IMR-90 (cell line): ENCODE results near the gene ELL.

Experiments
- BHLHE40 ChIP-seq: fragments of 150-350 bp; IDR thresholded peaks from 2 replicates; pipeline ENCODE4 v1.6.1; 2016; ENCODE audit warnings: mild to moderate bottlenecking, low read depth, low read length
- CEBPB ChIP-seq: IDR thresholded peaks from 2 replicates; pipeline ENCODE4 v1.6.1; 2012; ENCODE audit warnings: low read depth, low read length, improper control_type of control experiment
- FOS ChIP-seq: fragments of 150-350 bp; IDR thresholded peaks from 2 replicates; pipeline ENCODE4 v1.6.1; 2016; ENCODE audit warnings: low read depth, low read length
- MXI1 ChIP-seq: IDR thresholded peaks from 2 replicates; pipeline ENCODE4 v1.6.1; 2012; ENCODE audit warnings: low read depth, mild to moderate bottlenecking, low read length, moderate library complexity, borderline replicate concordance
- NFE2L2 ChIP-seq: fragments of 150-350 bp; IDR thresholded peaks from 2 replicates; pipeline ENCODE4 v1.6.1; 2016; ENCODE audit warnings: low read depth, mild to moderate bottlenecking, low read length
- POLR2A ChIP-seq: IDR thresholded peaks from 2 replicates; pipeline ENCODE4 v1.6.1; 2012; ENCODE audit warnings: mild to moderate bottlenecking, low read depth, low read length
- RAD21 ChIP-seq: IDR thresholded peaks from 2 replicates; pipeline ENCODE4 v1.6.1; 2012; ENCODE audit warnings: low read length, improper control_type of control experiment
- RCOR1 ChIP-seq: IDR thresholded peaks from 2 replicates; pipeline ENCODE4 v1.6.1; 2012; ENCODE audit warnings: mild to moderate bottlenecking, low read length, improper control_type of control experiment; ENCODE audit not compliant: insufficient replicate concordance
- RFX5 ChIP-seq: IDR thresholded peaks from 2 replicates; pipeline ENCODE4 v1.8.0; 2012; ENCODE audit warnings: low read depth, mild to moderate bottlenecking, low read length, moderate library complexity
- TF ChIP-seq, protein P1 (sequence below): conservative IDR thresholded peaks from 2 replicates; pipeline ENCODE4 v1.5.1; 2012; ENCODE audit warnings: mild to moderate bottlenecking, low read depth, low read length, improper control_type of control experiment
- TF ChIP-seq, protein P2 (sequence below): fragments of 150-350 bp; IDR thresholded peaks from 2 replicates; pipeline ENCODE4 v1.6.1; 2017; ENCODE audit warnings: mild to moderate bottlenecking, antibody characterized with exemption, low read length, low read depth

DNA sequence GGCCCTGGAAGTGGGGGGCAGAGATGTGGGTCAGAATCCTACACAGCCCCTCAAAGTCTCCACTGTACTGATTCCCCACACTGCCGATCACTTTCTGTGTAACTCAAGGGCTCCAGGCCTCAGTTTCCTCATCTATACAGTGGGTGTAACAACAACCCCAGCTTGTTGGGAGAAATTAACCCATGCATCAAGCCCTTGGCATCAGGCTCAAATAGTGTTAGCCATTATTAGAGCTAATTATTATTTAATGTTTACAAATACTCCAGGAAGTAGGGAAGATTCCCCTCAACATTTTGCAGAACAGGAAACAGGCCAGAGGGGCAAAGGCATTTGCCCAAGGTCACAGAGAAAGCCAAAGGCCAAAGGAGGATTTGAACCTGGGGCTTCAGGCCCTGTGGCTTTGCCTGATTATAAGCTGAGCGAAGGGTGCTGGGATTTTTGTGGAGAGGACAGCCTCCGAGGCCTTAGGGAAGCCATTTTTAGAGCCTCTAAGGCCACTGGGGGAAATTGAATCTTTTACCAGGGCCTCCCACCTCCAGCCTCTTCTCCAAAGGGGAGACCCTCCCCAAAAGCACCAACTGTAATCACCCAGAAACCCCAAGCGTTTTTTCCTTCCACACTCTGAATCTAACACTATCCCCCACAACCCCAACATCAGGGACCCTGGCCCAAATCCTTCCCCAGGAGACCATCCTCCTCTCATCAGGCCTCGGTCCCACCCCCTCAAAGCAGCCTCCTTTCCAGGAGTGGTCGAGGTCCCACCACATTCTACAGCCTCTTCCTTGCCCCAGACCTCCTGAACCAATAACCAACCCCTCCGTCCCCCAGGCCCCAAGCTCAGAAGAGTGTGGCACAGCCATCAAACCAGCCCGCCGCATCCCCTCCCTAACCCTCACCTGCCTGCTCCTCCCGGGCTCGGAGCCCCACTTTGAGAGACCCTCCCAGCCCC is 20.4 kb upstream of the ELL start:
- TF ChIP-seq, protein P1, sequence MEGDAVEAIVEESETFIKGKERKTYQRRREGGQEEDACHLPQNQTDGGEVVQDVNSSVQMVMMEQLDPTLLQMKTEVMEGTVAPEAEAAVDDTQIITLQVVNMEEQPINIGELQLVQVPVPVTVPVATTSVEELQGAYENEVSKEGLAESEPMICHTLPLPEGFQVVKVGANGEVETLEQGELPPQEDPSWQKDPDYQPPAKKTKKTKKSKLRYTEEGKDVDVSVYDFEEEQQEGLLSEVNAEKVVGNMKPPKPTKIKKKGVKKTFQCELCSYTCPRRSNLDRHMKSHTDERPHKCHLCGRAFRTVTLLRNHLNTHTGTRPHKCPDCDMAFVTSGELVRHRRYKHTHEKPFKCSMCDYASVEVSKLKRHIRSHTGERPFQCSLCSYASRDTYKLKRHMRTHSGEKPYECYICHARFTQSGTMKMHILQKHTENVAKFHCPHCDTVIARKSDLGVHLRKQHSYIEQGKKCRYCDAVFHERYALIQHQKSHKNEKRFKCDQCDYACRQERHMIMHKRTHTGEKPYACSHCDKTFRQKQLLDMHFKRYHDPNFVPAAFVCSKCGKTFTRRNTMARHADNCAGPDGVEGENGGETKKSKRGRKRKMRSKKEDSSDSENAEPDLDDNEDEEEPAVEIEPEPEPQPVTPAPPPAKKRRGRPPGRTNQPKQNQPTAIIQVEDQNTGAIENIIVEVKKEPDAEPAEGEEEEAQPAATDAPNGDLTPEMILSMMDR, result no peak
- no peak for TF ChIP-seq POLR2A
- no peak for TF ChIP-seq RAD21
- TF ChIP-seq RFX5, result no peak
- TF ChIP-seq, protein P2, sequence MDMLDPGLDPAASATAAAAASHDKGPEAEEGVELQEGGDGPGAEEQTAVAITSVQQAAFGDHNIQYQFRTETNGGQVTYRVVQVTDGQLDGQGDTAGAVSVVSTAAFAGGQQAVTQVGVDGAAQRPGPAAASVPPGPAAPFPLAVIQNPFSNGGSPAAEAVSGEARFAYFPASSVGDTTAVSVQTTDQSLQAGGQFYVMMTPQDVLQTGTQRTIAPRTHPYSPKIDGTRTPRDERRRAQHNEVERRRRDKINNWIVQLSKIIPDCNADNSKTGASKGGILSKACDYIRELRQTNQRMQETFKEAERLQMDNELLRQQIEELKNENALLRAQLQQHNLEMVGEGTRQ, result no peak
- TF ChIP-seq CEBPB, result no peak
- no peak for TF ChIP-seq NFE2L2
- no peak for TF ChIP-seq RCOR1
- no peak for TF ChIP-seq FOS
- no peak for TF ChIP-seq BHLHE40
- no peak for TF ChIP-seq MXI1
